OCI-LY3 (cell line): ENCODE data around the gene PAFAH1B2.

Source experiments
- H2AFZ ChIP-seq: fragments of 200-600, 300-600 bp; shearing (Covaris generic); 2 replicates; pipeline ENCODE4 v1.6.0; 2014; ENCODE audit warnings: antibody characterized with exemption, low read depth, low read length
- H3K27ac ChIP-seq: fragments of 200-600, 300-600 bp; sonication (generic); 2 replicates; pipeline ENCODE4 v1.5.1; 2014; ENCODE audit warnings: mild to moderate bottlenecking, low read length, moderate library complexity, mixed read lengths
- H3K27me3 ChIP-seq: fragments of 200-600, 300-600 bp; sonication (generic); 2 replicates; pipeline ENCODE4 v1.6.1; 2014; ENCODE audit warnings: low read depth, low read length, mixed read lengths
- H3K36me3 ChIP-seq: fragments of 200-600, 300-600 bp; sonication (generic); replicated peaks from 2 replicates; pipeline ENCODE3; 2014; ENCODE audit warnings: low read depth, low read length, mixed read lengths
- H3K4me1 ChIP-seq: fragments of 300-600, 200-600 bp; sonication (generic); 2 replicates; pipeline ENCODE4 v1.6.1; 2014; ENCODE audit warnings: low read length, mixed read lengths
- H3K4me2 ChIP-seq: fragments of 200-600, 300-600 bp; sonication (generic); 2 replicates; pipeline ENCODE4 v1.6.1; 2014; ENCODE audit warnings: low read length, mixed read lengths
- H3K4me3 ChIP-seq: fragments of 300-600, 200-600 bp; sonication (generic); 2 replicates; pipeline ENCODE4 v1.5.1; 2014; ENCODE audit warnings: antibody characterized with exemption, mild to moderate bottlenecking, low read length, moderate library complexity
- H3K79me2 ChIP-seq: fragments of 300-600, 200-600 bp; shearing (Covaris generic); 2 replicates; pipeline ENCODE4 v1.6.1; 2014; ENCODE audit warnings: mild to moderate bottlenecking, low read length, mixed read lengths
- H3K9ac ChIP-seq: fragments of 300-600, 200-600 bp; shearing (Covaris generic); 2 replicates; pipeline ENCODE4 v1.6.0; 2014; ENCODE audit warnings: mild to moderate bottlenecking, low read length, moderate library complexity
- H3K9me3 ChIP-seq: fragments of 200-600, 300-600 bp; shearing (Covaris generic); 2 replicates; pipeline ENCODE4 v1.6.1; 2014; ENCODE audit warnings: low read length, mixed read lengths; ENCODE audit not compliant: insufficient read depth
- H4K20me1 ChIP-seq: fragments of 200-600, 300-600 bp; sonication (generic); 2 replicates; pipeline ENCODE4 v1.6.1; 2016; ENCODE audit warnings: low read length, mixed read lengths; ENCODE audit not compliant: insufficient read depth
- CTCF ChIP-seq: fragments of 200-600, 300-600 bp; sonication (generic); IDR thresholded peaks from 2 replicates; pipeline ENCODE4 v1.5.1; 2014; ENCODE audit warnings: antibody characterized with exemption, low read length, low read depth
- EZH2phosphoT487 ChIP-seq: fragments of 200-600 bp; shearing (Covaris generic); IDR thresholded peaks from 2 replicates; pipeline ENCODE4 v1.6.1; 2018; ENCODE audit warnings: antibody characterized with exemption, mixed run types, low read depth

The PAFAH1B2 gene

GRCh38 chr11:117121176-117121575, 22.9 kb upstream of the PAFAH1B2 start:
- Histone ChIP-seq H4K20me1 (no peaks in the 10 kb centered on the region), H3K4me1 (no peaks in the 10 kb centered on the region), H3K9me3 (no peaks in the 10 kb centered on the region), H2AFZ (no peak overlapping the region), H3K27me3 (peaks cover 9% of the 10 kb centered on the region; the same call in 1 of the 2 replicates), H3K9ac (no peak overlapping the region), H3K36me3 (no peaks in the 10 kb centered on the region), H3K4me3 (no peak overlapping the region), H3K27ac (no peak overlapping the region), H3K79me2 (no peaks in the 10 kb centered on the region), H3K4me2 (no peak overlapping the region)
- TF ChIP-seq EZH2phosphoT487 (no peak), CTCF (no peak)

DNA sequence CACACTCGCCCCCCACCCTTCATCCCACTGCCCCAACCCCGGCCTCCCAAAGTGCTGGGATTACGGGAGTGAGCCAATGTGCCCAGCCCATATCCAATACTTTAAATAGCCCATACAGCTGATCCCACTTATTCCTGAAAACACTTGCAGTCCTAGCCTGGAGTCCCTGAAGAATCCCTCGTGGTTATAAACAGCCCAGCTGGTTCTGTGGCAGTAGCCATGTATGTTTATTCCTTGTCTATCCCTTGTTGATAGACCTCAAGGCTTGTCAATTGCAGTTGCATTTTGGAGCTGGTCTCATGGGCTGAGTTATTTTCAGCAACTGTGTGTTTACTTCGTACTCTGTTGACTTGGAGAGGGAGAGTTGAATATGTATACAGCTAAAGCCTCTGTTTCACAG, 21.5 kb upstream of the PAFAH1B2 start:
- Histone ChIP-seq H3K4me1 (no peaks in the 10 kb centered on the region), H3K9ac (no peak overlapping the region), H3K36me3 (no peaks in the 10 kb centered on the region), H3K4me3 (no peak overlapping the region), H3K27me3 (peaks cover 9% of the 10 kb centered on the region; the same call in 1 of the 2 replicates), H3K27ac (no peak overlapping the region), H3K79me2 (no peaks in the 10 kb centered on the region), H2AFZ (no peak overlapping the region), H3K9me3 (no peaks in the 10 kb centered on the region), H3K4me2 (no peak overlapping the region), H4K20me1 (no peaks in the 10 kb centered on the region)
- no peak for TF ChIP-seq CTCF
- TF ChIP-seq EZH2phosphoT487 = no peak

GRCh38 chr11:117126223-117126965, 17.7 kb upstream of the PAFAH1B2 start:
- Histone ChIP-seq H3K9me3 (no peaks in the 10 kb centered on the region), H3K4me1 (no peaks in the 10 kb centered on the region), H3K79me2 (no peaks in the 10 kb centered on the region), H3K4me2 (no peak overlapping the region), H3K36me3 (no peaks in the 10 kb centered on the region), H3K27ac (no peak overlapping the region), H3K4me3 (no peak overlapping the region), H3K9ac (no peak overlapping the region), H4K20me1 (no peaks in the 10 kb centered on the region), H2AFZ (no peak overlapping the region), H3K27me3 (peaks cover 9% of the 10 kb centered on the region; the same call in 1 of the 2 replicates)
- TF ChIP-seq EZH2phosphoT487 (no peak), CTCF (no peak)

- Histone ChIP-seq H3K4me3 (no peak overlapping the region), H3K79me2 (no peaks in the 10 kb centered on the region), H2AFZ (no peak overlapping the region), H3K9me3 (no peaks in the 10 kb centered on the region), H3K4me2 (no peak overlapping the region), H3K4me1 (no peaks in the 10 kb centered on the region), H3K9ac (no peak overlapping the region), H3K36me3 (no peaks in the 10 kb centered on the region), H3K27ac (no peak overlapping the region), H3K27me3 (peaks cover 9% of the 10 kb centered on the region; the same call in 1 of the 2 replicates), H4K20me1 (no peaks in the 10 kb centered on the region)
- TF ChIP-seq EZH2phosphoT487 = no peak
- no peak for TF ChIP-seq CTCF
Measured at GRCh38 chr11:117127171-117127901, 16.8 kb upstream of the PAFAH1B2 start.
